H1 (cell line): ENCODE measurements around the gene TTLL9.

Experiments
- CREB1 ChIP-seq: IDR thresholded peaks from 2 replicates; pipeline ENCODE4 v1.6.1; 2012; ENCODE audit warnings: inconsistent platforms
- PHF8 ChIP-seq: fragments of 200-600 bp; sonication (generic); conservative IDR thresholded peaks from 2 replicates; pipeline ENCODE4 v1.7.1; 2012; ENCODE audit warnings: low read depth, mild to moderate bottlenecking, inconsistent platforms, low read length, moderate library complexity
- SIN3A ChIP-seq, 2 experiments: IDR thresholded peaks in 1 of 2; conservative IDR thresholded peaks in 1 of 2; 2 replicates each; pipeline ENCODE4 v1.6.1; 2011 to 2012; ENCODE audit warnings: low read length in 2 of 2, improper control_type of control experiment in 1 of 2, low read depth in 1 of 2, mild to moderate bottlenecking in 1 of 2
- SIRT6 ChIP-seq: IDR thresholded peaks from one replicate; pipeline ENCODE4 v1.7.1; 2012; ENCODE audit warnings: low read length, inconsistent platforms
- SP2 ChIP-seq: IDR thresholded peaks from 2 replicates; pipeline ENCODE4 v1.6.1; 2012; ENCODE audit warnings: mild to moderate bottlenecking, low read length, inconsistent platforms
- TEAD4 ChIP-seq: IDR thresholded peaks from 2 replicates; pipeline ENCODE4 v1.6.1; 2012; ENCODE audit warnings: low read depth, low read length, inconsistent platforms, mixed read lengths
- TF ChIP-seq, protein P1 (sequence below), 3 experiments: IDR thresholded peaks; 1 replicate in 2 of 3; 2 replicates in 1 of 3; pipeline versions ENCODE4 v1.5.1 to v1.6.1; 2011; ENCODE audit warnings: low read length in 3 of 3, mild to moderate bottlenecking in 3 of 3, inconsistent platforms in 2 of 3, low read depth in 1 of 3, moderate library complexity in 1 of 3; ENCODE audit not compliant: insufficient read depth in 1 of 3; ENCODE audit errors: control extremely low read depth in 1 of 3
- TF ChIP-seq, protein P2 (sequence below): IDR thresholded peaks from 2 replicates; pipeline ENCODE4 v1.6.1; 2012; ENCODE audit warnings: inconsistent platforms

DNA sequence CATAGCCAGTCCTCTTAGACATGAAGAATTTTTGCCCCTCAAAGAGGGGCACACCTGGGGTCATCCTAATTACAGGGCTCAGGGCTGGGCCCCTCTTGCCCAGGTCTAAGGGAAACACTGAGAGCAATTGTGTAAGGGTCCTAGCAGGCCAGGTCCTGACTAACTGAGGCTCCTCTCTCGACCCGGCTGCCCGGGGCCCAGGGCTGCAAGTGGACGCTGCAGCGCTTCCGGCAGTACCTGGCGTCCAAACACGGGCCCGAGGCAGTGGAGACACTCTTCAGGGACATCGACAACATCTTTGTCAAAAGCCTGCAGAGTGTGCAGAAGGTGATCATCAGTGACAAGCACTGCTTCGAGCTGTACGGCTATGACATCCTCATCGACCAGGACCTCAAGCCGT, 64.1 kb downstream of the TTLL9 start:
- TF ChIP-seq, protein P1, sequence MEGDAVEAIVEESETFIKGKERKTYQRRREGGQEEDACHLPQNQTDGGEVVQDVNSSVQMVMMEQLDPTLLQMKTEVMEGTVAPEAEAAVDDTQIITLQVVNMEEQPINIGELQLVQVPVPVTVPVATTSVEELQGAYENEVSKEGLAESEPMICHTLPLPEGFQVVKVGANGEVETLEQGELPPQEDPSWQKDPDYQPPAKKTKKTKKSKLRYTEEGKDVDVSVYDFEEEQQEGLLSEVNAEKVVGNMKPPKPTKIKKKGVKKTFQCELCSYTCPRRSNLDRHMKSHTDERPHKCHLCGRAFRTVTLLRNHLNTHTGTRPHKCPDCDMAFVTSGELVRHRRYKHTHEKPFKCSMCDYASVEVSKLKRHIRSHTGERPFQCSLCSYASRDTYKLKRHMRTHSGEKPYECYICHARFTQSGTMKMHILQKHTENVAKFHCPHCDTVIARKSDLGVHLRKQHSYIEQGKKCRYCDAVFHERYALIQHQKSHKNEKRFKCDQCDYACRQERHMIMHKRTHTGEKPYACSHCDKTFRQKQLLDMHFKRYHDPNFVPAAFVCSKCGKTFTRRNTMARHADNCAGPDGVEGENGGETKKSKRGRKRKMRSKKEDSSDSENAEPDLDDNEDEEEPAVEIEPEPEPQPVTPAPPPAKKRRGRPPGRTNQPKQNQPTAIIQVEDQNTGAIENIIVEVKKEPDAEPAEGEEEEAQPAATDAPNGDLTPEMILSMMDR (IDR thresholded peaks at IDR 0.05; ENCODE audit: control extremely low read depth in 1 of 3, insufficient read depth in 1 of 3, low read depth in 1 of 3, low read length in 3 of 3), result no peak
- TF ChIP-seq SP2, result no peak
- TF ChIP-seq TEAD4, result no peak
- TF ChIP-seq, protein P2, sequence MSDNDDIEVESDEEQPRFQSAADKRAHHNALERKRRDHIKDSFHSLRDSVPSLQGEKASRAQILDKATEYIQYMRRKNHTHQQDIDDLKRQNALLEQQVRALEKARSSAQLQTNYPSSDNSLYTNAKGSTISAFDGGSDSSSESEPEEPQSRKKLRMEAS, result no peak
- no peak for TF ChIP-seq SIN3A (conservative IDR thresholded peaks at IDR 0.05 in 1 of 2, IDR thresholded peaks at IDR 0.05 in 1 of 2; ENCODE audit: low read depth in 1 of 2, low read length in 2 of 2)
- TF ChIP-seq SIRT6, result no peak
- no peak for TF ChIP-seq CREB1
- TF ChIP-seq PHF8, result no peak
